HG02973 (cell line): ENCODE measurements around the gene PDE3A.

Source experiments
- ATAC-seq: cut with Tn5 transposase; IDR thresholded peaks from one replicate; pipeline ENCODE4 v1.9.1; 2021; ENCODE audit warnings: moderate library complexity; ENCODE audit not compliant: unreplicated experiment

Gene PDE3A

GRCh38 chr12:20420557-20420956 lies 52.2 kb downstream of the PDE3A start:
- ATAC-seq, result no peak

DNA sequence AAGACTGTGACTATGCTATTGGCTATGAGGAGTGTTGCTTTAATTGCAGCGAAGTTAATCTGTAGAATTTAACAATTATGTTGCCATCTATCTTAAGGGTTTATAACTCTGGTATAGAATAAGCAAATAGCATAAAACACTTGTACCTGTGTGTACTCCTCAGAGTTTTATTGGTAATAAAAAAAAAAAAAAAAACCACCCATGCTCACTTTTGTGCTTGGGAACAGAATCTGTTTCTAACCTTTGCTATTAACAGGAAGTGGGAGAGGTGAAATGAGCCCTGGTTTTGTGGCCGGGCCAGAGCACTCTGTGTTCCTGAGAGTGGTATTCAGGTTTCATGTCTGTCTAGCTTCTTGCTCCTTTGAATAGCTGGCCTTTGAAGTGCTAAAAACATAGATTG lies 53.1 kb downstream of the PDE3A start:
- ATAC-seq, result no peak

- ATAC-seq, result no peak
Measured at GRCh38 chr12:20423557-20423956, 55.2 kb downstream of the PDE3A start.

DNA sequence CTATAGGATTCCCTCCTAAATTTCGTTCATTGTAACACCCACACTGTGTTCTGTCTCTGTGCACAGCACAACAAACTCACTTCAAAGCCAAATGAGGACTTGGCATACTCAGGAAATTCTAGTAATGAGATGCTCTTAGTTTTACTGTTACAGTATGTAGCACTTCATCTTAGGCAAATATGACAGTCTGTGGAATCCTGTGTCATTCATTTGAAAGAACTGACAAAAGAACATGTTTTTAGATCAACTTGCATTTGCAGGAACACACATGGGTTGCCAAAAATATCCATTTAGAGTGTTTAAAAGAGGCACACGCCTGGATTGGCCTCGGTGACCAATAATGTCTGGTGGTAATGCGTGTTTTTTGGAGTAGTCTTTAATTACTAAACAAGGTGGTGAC lies 56.5 kb downstream of the PDE3A start:
- ATAC-seq, result no peak

DNA sequence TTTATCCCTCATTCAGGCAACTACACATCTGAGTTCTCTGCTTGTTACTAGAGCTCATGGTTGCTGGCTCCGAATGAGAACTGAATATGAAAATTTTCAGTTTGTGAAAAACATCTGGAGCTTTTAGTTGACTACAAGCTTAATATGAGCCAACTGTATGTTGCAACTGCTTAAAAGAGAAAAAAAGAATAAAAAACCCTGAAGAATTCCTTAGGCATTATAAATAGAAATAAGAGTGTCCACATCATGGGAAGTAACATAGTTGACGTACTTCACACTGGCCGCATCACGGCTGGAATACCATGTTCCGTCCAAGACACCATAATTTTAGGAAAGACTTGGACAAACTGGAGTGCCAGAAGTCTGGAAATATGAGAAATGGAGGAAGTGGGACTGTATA lies 57.9 kb downstream of the PDE3A start:
- no peak for ATAC-seq

GRCh38 chr12:20426957-20427356 lies 58.6 kb downstream of the PDE3A start:
- ATAC-seq, result no peak

DNA sequence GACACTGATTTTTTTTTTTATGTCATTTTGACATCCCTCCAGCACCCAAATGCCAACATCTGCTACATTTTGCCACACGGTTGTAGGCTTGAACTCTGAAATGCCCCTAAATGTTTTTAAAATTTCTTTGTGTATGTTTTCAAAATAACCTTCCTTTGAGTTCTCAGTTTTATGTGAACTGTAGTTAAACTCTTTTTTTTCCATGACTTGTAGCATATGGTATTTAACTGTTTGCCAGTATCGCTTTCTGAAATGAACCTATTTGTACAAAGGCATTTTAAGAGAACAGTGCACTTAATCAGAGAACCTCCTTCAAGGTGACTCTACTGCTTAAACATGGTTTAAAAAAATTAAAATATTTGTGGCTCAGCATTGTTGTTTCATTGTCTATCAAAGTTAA lies 61.5 kb downstream of the PDE3A start:
- no peak for ATAC-seq

GRCh38 chr12:20432290-20432689 lies 64.0 kb downstream of the PDE3A start:
- ATAC-seq, result no peak

- ATAC-seq, result no peak
Measured at GRCh38 chr12:20434996-20435395, 66.7 kb downstream of the PDE3A start.

DNA sequence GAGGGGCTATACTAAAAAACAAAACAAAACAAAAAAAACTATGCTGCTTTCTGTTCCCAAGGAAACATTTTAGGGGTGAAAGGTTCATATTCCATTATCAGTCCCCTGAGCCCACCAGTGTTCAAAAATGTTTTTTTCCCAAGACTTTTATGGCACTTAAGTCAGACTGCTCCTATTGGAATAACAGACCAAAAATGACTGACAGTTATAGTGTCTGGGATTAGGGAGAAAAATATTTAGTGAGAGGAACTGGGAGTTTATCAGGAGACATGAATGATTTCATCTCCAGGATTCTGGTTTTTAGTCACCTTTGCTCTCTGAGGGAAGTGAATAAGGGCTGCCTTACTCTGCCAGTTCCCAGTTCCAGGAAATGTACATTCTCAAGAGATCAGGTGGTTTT lies 68.0 kb downstream of the PDE3A start:
- no peak for ATAC-seq

- no peak for ATAC-seq
Measured at GRCh38 chr12:20438299-20438779, 70.0 kb downstream of the PDE3A start.

DNA sequence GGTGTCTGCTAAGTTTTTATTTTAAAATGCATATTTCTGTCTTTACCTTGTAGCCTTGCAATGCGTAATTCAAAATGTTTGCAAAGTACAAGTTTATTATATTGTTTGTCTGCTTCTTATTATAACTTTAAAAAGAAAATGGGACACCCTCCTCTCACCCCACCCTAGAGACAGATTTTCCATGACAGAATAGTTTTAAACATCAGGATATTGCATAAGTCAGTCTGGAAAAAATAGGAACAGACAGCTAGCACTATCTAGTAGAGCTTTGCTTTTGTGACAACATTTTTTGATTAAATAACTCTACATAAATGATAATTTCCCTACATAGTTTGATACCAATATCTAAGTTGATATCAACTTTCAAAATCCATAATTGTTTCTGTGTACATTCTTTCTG lies 71.3 kb downstream of the PDE3A start:
- ATAC-seq, result no peak

DNA sequence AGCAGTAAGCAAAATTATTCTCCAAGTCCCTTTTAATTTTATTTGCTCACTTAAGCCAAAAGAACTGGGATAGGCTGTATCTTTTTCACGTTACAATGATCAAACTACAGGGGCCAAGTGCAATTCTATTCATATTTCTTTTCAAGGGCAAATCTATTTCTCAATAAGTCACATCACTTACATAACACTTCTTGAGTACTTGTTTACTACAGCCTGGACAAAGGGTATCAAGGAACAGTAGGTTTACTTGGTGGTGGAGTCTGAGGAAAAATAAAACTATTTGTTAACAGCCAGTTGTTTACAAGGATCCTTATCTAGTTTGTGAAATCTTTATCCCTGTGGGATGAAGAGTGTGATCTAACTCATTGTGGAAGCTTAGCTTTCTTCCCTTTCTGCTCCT lies 72.1 kb downstream of the PDE3A start:
- ATAC-seq, result no peak

- no peak for ATAC-seq
Measured at GRCh38 chr12:20442322-20442721, 74.0 kb downstream of the PDE3A start.

- ATAC-seq, result no peak
Measured at GRCh38 chr12:20443255-20443654, 74.9 kb downstream of the PDE3A start.

DNA sequence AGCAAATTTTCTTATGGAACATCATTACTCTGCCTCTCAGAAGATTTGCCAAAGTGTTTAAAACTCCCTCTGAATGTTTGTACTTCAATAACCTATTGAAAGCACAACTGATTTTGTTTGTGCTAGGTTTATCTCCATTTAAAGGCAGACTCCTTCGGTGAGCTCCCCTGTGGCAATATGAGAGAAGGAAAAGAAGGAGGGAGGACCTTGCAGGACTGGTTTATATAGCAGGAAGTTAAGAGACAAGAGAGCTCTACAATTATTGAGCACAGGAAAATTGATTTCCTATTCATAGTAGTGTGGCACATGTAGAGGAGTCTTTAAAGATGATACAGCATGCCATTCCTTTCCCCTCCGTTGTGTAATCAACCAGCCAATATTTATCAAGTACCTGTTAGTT lies 75.5 kb downstream of the PDE3A start:
- ATAC-seq, result no peak

- no peak for ATAC-seq
Measured at GRCh38 chr12:20444595-20445170, 76.3 kb downstream of the PDE3A start.

DNA sequence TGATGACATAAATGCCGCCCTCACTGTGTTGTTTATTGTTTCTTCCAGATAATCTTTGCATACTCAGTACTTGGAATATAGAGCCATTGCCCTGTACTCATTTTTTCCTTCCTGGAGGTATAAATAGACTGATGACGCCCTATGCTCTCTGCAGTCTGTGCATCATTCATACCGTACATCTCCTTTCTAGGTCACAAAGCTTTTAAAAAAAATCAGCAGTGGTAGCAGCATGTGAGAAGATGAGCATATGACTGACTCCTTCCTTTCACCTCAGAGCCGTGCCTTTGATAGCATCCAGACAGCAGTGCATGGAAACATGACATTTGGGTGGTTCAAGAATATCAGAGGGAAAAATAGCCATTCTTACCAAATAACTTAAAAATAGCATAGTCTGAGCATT lies 77.3 kb downstream of the PDE3A start:
- no peak for ATAC-seq

- ATAC-seq, result no peak
Measured at GRCh38 chr12:20446836-20447235, 78.5 kb downstream of the PDE3A start.

GRCh38 chr12:20448781-20449180 lies 80.4 kb downstream of the PDE3A start:
- ATAC-seq, result no peak

- ATAC-seq, result no peak
Measured at GRCh38 chr12:20450591-20451180, 82.3 kb downstream of the PDE3A start.

DNA sequence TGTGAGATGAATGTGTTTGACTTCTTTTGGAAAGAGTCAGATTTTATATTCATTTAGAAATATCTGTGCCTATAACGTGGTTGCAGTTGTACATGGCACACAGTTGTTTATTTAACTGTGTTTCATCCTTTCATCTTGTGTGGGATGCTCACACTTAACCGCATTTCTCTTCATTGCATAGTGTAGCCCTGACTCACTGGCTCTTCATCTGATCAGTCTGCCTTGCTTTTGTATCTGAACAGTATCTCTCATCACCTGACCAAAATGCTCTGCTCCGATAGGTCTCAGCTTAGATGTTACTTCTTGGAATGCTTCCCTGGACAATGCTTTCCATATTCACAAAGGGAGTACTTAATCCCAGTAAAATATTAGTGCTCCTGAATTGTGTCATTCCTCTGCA lies 83.4 kb downstream of the PDE3A start:
- no peak for ATAC-seq

GRCh38 chr12:20452496-20453010 lies 84.2 kb downstream of the PDE3A start:
- ATAC-seq, result no peak
